Central memory CD4-positive, alpha-beta T cell (primary cell): ENCODE results near the gene NT5C3A.
A peak's percentile ranks its signal among the peaks of the same experiment; 100 is the strongest.
"Not testable (repeated sequence)": the region's sequence is repeated elsewhere in the genome, so short reads cannot be mapped to it uniquely, and the experiment has no call there.

Source experiments
- DNase-seq: peaks from one replicate; pipeline ENCODE4 v3.0.0; 2022
- total RNA-seq, 3 experiments: gene quantifications; one replicate each; lab custom pipeline; 2026; lab: John Stamatoyannopoulos, UW

The NT5C3A gene
- total RNA-seq: 45.7 to 49.6 (median 49.5) reads per million in 3 experiments

GRCh38 chr7:33062023-33062781, at the start of gene NT5C3A:
Gene NT5C3A (minus strand): TSS chr7:33062776. CDS start chr7:33062705, 71 bp downstream.
- DNase-seq: peak; percentile 10

- DNase-seq: no peak
Observed at GRCh38 chr7:33111614-33112013, 49.0 kb upstream of the NT5C3A start.

GRCh38 chr7:33109758-33110238, 47.2 kb upstream of the NT5C3A start:
- no peak for DNase-seq

- DNase-seq: peak; percentile 75
Observed at GRCh38 chr7:33109005-33109757, 46.6 kb upstream of the NT5C3A start, which contains the start of gene RP9. Gene RP9 (minus strand): TSS chr7:33109404. CDS start chr7:33109372, 32 bp downstream.

GRCh38 chr7:33108554-33109004, 46.0 kb upstream of the NT5C3A start:
- DNase-seq: no peak

- DNase-seq: peak; percentile 33
Observed at GRCh38 chr7:33107136-33108066, 44.8 kb upstream of the NT5C3A start.

- no peak for DNase-seq
Observed at GRCh38 chr7:33101906-33102305, 39.3 kb upstream of the NT5C3A start.

GRCh38 chr7:33100770-33101169, 38.2 kb upstream of the NT5C3A start:
- DNase-seq: no peak

GRCh38 chr7:33099154-33099940, 36.8 kb upstream of the NT5C3A start:
- no peak for DNase-seq

GRCh38 chr7:33094745-33095275, 32.2 kb upstream of the NT5C3A start:
- not testable (repeated sequence) for DNase-seq

GRCh38 chr7:33093266-33093665, 30.7 kb upstream of the NT5C3A start:
- no peak for DNase-seq

GRCh38 chr7:33091641-33092191, 29.1 kb upstream of the NT5C3A start:
- no peak for DNase-seq

GRCh38 chr7:33091111-33091531, 28.5 kb upstream of the NT5C3A start:
- no peak for DNase-seq

GRCh38 chr7:33089142-33089541, 26.6 kb upstream of the NT5C3A start:
- no peak for DNase-seq

GRCh38 chr7:33087858-33088257, 25.3 kb upstream of the NT5C3A start:
- no peak for DNase-seq

- no peak for DNase-seq
Observed at GRCh38 chr7:33087356-33087755, 24.8 kb upstream of the NT5C3A start.

GRCh38 chr7:33079763-33080690, 17.5 kb upstream of the NT5C3A start:
- no peak for DNase-seq

GRCh38 chr7:33079096-33079495, 16.5 kb upstream of the NT5C3A start:
- DNase-seq: no peak

- no peak for DNase-seq
Observed at GRCh38 chr7:33076737-33077136, 14.2 kb upstream of the NT5C3A start.
